H1 (cell line): Measurements from ENCODE around the gene LRRC39.

Experiments used
- CTCF ChIP-seq, 3 experiments: IDR thresholded peaks; 1 replicate in 2 of 3; 2 replicates in 1 of 3; pipeline versions ENCODE4 v1.5.1 to v1.6.1; 2011; ENCODE audit warnings: low read length in 3 of 3, mild to moderate bottlenecking in 3 of 3, inconsistent platforms in 2 of 3, low read depth in 1 of 3, moderate library complexity in 1 of 3; ENCODE audit not compliant: insufficient read depth in 1 of 3; ENCODE audit errors: control extremely low read depth in 1 of 3
- EP300 ChIP-seq, 2 experiments: IDR thresholded peaks; 1 replicate in 1 of 2; 2 replicates in 1 of 2; pipeline ENCODE4 v1.6.1; 2011 to 2012; ENCODE audit warnings: low read depth in 2 of 2, low read length in 2 of 2, mild to moderate bottlenecking in 2 of 2, borderline replicate concordance in 1 of 2, inconsistent platforms in 1 of 2, moderate library complexity in 1 of 2
- EZH2 ChIP-seq: fragments of 200-600 bp; sonication (generic); IDR thresholded peaks from 2 replicates; pipeline ENCODE4 v1.7.1; 2012; ENCODE audit warnings: low read depth, mild to moderate bottlenecking, moderate library complexity, low read length, inconsistent platforms; ENCODE audit not compliant: severe bottlenecking
- POLR2AphosphoS5 ChIP-seq: IDR thresholded peaks from 2 replicates; pipeline ENCODE4 v1.6.1; 2011; ENCODE audit warnings: low read depth, low read length
- RAD21 ChIP-seq, 2 experiments: IDR thresholded peaks in 1 of 2; conservative IDR thresholded peaks in 1 of 2; 2 replicates each; pipeline ENCODE4 v1.6.1; 2011; ENCODE audit warnings: low read depth in 2 of 2, low read length in 2 of 2, improper control_type of control experiment in 1 of 2, inconsistent platforms in 1 of 2, mild to moderate bottlenecking in 1 of 2, moderate library complexity in 1 of 2
- RNF2 ChIP-seq: fragments of 200-900, 300-1000 bp; sonication (generic); IDR thresholded peaks from 2 replicates; pipeline ENCODE4 v1.7.1; 2016; ENCODE audit warnings: borderline replicate concordance, low read depth, mild to moderate bottlenecking, antibody characterized with exemption, low read length; ENCODE audit not compliant: poor library complexity, severe bottlenecking; ENCODE audit errors: missing control alignments
- SIX5 ChIP-seq: IDR thresholded peaks from 2 replicates; pipeline ENCODE4 v1.6.1; 2011; ENCODE audit warnings: mild to moderate bottlenecking, low read depth, low read length
- ZNF274 ChIP-seq: IDR thresholded peaks from 2 replicates; pipeline ENCODE4 v1.7.0; 2012; ENCODE audit warnings: low read length, borderline replicate concordance; ENCODE audit errors: extremely low read depth

GRCh38 chr1:100137602-100138001, 40.5 kb downstream of the LRRC39 start:
- TF ChIP-seq EZH2 (no peak), ZNF274 (no peak), RAD21 (IDR thresholded peaks at IDR 0.05 in 1 of 2, conservative IDR thresholded peaks at IDR 0.05 in 1 of 2; ENCODE audit: low read depth in 2 of 2, low read length in 2 of 2) (no peak), POLR2AphosphoS5 (no peak), CTCF (IDR thresholded peaks at IDR 0.05; ENCODE audit: control extremely low read depth in 1 of 3, insufficient read depth in 1 of 3, low read depth in 1 of 3, low read length in 3 of 3) (no peak), RNF2 (no peak), EP300 (IDR thresholded peaks at IDR 0.05; ENCODE audit: borderline replicate concordance in 1 of 2, low read depth in 2 of 2, low read length in 2 of 2) (no peak), SIX5 (no peak)
